ENCODE measurements around the gene CCDC71.

The CCDC71 gene

GRCh38 chr3:49165771-49166751 is at the start of gene CCDC71:
TSS of gene CCDC71 (minus strand) at chr3:49166331. CDS start at chr3:49164208, 2,123 bp downstream.
- DNase-seq: no peak

- no peak for DNase-seq
Measured at GRCh38 chr3:49213998-49214397, 47.9 kb upstream of the CCDC71 start.

DNA sequence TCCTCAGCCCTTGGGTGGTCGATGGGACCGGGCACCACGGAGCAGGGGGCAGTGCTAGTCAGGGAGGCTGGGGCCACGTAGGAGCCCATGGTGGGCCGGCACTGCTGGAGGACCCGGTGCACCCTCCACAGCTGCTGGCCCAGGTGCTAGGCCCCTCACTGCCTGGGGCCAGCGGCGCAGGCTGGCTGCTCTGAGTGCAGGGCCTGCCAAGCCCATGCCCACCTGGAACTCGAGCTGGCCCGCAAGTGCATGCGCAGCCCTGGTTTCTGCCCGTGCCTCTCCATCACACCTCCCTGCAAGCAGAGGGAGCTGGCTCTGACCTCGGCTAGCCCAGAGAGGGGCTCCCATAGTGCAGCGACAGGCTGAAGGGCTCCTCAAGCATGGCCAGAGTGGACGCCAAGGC is 47.4 kb upstream of the CCDC71 start:
- DNase-seq: no peak

DNA sequence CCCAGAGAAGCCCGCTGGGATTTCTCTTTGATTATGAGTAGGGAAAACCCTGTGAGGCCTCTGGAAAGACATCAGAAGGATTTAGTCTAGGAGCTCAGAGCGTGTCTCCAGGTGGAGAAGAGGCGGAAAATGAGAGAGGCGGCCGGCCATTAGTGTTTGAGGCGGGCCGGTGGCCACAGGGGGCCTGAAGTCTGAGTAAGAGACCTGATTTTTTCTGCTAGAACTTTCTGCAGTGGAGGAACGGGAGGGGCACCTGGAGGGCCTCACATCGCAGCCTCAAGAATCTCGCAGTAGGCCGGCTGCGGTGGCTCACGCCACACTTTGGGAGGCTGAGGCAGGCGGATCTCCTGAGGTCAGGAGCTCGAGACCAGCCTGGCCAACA is 33.8 kb upstream of the CCDC71 start:
- no peak for DNase-seq

DNA sequence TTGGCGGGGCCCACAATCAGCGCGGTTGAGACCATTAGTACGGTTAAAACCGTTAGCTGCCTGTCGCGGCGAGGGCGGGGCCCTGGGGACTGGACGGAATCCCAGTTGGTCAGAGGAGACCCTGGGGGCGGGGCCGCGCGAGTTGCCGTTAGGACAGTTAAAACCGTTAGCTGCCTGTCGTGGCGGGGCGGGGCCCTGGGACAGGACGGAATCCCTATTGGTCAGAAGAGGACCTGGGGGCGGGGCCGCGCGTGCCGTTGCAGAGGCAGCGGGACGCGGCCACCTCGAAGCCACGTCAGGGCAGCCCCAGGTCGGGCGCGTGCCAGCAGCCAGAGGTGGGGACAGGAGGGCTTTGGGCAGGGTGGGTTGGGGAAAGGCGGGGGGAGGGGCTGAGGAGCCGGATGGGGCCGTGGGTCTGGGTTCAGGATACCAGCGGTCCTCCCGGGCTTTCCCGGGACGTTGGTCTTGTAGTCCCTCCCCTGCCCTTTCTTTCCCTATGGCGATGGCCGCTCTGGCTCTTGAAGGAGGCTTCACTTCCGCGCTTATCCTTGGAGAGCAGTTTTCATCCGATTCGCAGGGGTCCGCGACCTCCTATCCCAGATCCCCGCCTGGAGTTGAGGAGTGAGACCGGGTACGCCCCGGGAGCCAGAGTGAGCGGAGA is 33.2 kb upstream of the CCDC71 start:
- DNase-seq: no peak

- no peak for DNase-seq
Measured at GRCh38 chr3:49198611-49199230, 32.6 kb upstream of the CCDC71 start.

DNA sequence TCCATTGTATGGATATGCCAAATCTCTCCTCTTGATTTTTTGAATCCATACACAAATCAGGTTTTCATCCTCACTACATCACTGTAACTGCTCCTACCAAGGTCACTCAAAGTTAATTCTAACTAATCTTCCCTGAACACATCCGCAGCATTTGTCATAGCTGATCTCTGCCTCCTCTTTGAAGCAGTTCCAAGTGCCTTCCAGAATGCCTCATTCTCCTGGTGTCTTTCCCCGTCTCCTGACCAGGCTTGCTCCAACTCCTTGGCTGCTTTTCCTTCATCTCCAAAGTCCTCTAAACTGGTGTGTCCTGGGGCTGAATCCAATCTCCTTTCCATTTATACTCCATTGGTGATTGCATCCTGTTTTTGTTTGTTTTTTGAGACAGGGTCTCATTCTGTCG is 32.0 kb upstream of the CCDC71 start:
- DNase-seq: no peak

GRCh38 chr3:49191741-49192140 is 25.6 kb upstream of the CCDC71 start:
- no peak for DNase-seq

DNA sequence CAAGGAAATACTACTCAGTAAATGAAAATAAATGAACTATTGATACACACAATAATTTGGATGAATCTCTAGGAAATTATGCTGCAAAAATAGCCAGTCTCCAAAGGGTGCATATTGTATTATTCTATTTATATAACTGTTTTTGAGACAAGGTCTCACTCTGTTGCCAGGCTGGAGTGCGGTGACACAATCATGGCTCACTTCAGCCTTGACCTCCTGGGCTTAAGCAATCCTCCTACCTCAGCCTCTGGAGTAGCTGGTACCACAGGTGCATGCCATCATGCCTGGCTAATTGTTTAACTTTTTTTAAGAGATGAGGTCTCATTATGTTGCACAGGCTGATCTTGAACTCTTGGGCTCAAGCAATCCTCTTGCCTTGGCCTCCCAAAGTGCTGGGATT is 17.7 kb upstream of the CCDC71 start:
- DNase-seq: no peak

DNA sequence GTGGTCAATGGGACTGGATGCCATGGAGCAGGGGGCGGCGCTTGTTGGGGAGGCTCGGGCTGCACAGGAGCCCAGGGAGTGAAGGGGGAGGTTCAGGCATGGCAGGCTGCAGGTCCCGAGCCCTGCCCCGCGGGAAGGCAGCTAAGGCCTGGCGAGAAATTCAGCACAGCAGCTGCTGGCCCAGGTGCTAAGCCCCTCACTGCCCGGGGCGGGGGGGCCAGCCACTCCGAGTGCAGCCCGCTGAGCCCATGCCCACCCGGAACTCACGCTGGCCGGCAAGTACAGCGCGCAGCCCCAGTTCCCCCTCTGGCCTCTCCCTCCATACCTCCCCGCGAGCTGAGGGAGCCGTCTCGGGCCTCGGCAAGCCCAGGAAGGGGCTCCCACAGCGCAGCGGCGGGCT is 16.6 kb upstream of the CCDC71 start:
- no peak for DNase-seq

DNA sequence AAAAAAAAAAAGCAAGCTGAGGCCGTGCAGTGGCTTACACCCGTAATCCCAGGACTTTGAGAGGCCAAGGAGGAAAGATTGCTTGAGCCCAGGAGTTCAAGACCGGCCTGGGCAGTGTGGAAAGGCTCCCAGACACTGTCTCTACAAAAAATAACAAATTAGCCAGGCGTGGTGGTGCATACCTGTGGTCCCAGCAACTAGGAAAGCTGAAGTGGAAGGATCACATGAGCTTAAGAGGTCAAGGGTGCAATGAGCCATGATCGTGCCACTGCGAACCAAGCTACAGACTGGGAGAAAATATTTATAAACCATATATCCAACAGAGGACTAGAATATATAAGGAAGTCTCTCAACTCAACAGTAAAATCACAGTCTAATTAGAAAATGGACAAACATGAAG is 15.2 kb upstream of the CCDC71 start:
- DNase-seq: no peak

- DNase-seq: no peak
Measured at GRCh38 chr3:49180116-49180515, 14.0 kb upstream of the CCDC71 start.

DNA sequence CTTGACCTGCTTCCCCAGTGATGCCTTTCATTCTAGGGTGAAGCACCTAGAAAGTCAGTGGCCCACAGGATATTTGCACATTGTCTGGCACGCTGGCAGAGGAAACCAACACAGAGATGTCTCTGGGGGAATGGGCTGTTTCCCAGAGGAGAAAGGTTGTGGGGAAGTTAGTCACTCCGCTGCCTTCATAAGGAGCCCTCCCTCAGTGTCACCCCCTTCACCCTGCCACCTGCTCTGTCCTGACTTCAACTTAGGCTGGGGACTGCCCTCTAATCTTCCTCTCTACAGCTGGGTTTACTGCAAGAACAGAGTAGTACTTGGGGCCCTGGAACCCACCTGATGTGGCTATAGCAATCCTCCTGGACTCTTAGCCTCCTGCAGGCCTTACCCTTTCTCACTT is 10.9 kb upstream of the CCDC71 start:
- no peak for DNase-seq

DNA sequence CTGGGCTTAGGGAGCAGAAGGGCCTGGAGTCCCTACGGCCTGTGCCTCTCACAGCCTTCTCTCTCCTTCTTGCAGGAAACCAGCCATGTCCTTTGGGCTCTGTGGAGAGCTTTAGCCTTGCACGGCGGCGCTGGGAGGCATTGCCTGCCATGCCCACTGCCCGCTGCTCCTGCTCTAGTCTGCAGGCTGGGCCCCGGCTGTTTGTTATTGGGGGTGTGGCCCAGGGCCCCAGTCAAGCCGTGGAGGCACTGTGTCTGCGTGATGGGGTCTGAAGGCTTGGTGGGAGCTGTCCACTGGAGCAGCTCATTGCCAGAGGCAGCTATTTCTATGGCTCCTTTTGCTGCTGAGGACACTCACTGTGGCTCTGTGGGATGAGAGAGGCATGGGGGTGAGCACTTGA is 9.4 kb upstream of the CCDC71 start:
- no peak for DNase-seq

GRCh38 chr3:49174397-49174985 is 8.4 kb upstream of the CCDC71 start:
- DNase-seq: no peak

DNA sequence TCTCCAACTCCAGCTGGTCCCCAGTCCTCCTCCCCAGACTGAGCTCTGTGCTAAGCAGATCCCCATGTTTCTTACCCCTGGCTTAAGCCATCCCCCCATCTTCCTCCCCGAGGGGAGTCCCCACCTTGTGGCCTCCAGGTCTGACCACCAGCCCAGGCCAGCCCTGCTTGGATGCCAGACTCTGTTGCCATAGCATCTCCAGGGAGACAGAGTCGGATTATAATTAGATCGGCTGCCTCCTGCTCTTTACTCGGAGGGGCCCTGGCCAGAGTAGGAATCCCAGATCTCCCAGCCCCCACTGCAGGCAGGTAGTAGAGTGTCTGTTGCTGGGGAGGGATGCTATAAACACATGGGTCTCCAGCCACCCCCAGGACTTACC is 7.7 kb upstream of the CCDC71 start:
- DNase-seq: no peak

DNA sequence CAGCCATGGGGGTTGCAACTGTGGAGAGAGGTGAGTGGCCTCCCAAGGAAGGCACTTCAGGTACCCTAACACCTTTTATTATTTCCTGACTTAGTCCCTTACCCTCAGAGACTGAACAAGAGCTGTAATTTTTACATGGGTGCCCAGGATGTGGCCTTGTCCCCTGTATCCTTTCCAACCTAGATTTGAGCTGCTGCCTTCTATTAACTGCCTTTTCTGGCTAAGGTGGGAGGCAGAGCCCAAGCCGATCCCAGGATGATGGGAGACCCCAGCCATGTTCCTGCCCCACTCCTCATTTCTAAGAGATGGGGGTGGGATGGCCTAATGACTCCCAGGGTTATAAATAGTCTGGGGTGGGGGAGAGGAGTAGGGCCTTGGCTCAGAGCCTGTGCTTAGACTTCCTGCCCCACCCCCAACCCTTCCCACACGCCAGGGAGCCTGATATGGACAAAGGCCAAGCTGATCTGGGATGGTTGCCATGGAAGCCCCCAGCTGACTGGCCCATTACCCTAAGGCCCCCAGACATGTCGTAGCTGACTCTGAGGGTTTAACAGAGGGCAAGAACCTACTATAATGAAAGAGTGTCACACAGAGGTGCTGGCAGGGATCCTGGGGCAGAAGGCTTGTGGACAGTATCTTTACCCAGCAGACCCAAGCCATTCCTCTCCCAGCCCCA is 7.1 kb upstream of the CCDC71 start:
- DNase-seq: no peak

DNA sequence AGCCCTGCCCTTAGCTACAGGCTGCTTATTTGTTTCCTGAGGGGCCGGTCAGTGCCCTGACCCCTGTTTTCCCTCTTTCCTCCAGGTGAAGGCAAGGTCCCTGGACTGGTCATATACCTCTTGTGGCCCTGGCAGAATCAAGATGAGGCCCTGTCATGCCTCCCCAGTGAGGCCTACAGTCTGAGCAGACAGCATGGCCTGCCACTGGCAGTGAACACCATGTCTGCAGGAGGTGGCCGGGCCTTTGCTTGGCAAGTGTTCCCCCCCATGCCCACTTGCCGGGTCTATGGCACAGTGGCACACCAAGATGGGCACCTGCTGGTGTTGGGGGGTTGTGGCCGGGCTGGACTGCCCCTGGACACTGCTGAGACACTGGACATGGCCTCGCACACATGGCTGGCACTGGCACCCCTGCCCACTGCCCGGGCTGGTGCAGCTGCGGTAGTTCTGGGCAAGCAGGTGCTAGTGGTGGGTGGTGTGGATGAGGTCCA is 6.5 kb upstream of the CCDC71 start:
- DNase-seq: no peak

GRCh38 chr3:49171775-49172500 is 5.8 kb upstream of the CCDC71 start:
- DNase-seq: no peak

DNA sequence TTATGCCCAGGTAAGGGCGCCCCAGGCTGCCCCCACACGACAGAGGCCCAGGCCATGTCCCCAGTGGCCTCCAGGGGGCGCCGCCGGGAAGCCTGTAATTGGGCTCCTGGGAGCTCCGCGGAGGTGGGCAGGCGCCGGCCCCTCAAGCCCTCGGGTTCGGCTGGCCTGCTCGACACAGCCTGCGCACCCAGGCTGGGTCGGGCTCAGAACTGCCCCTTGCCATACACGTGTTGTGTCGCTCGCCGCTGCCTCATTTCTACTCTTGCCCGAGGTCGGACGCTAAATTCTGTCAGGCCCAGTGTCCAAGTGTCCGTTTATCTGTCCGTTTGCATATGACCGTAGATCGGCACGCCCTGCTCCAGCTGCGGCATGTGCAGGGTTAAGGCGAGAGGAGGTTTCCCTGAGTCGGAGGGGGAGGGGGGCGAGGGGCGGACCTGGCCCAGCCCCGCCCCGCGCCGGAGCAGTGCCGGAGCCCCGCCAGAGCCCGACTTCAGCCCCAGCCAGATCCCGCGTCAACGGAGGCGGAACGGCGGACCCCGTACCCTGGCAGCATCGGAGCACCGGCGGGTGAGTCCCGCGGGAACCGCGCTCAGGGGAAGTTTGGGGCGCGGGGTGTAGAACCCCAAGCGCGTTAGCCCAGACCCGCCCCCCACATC is 5.1 kb upstream of the CCDC71 start, which contains the start of gene KLHDC8B:
Gene KLHDC8B (plus strand): TSS at position 480 of the 656 bp plus-strand sequence. CDS start 1,172 bp downstream, outside the sequence.
- no peak for DNase-seq

DNA sequence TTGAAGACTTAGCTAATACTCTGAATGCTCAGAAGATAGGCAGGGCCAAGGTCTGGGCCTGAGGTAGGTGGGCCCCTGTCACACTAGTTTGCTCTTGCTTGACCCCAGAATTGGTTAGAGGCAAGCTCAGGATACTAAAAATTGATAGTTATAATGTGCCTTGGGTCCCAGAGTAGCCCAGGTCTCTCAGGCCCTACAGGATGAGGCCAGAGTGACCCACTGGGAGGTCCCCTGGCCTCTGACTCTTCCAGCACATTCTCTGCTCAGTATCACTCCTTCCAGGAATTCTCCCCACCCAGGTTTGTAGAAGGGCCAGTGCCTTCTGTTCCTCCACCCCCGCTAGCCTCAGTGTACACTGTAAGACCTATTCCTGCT is 4.6 kb upstream of the CCDC71 start:
- DNase-seq: no peak
